H9 (cell line): Measurements from ENCODE around the gene IL4. TPM values are rescaled to one million over a fixed set of nuclear protein-coding genes. Genes with fewer than 3 reads are reported as not detected.
A peak's percentile ranks its signal among the peaks of the same experiment; 100 is the strongest.

ENCODE experiments used
- DNase-seq: peaks from one replicate; pipeline ENCODE4 v3.0.0-alpha.2; 2017
- H2AFZ ChIP-seq: one replicate; pipeline ENCODE4 v1.6.1; 2013; ENCODE audit warnings: mild to moderate bottlenecking, low read length, control low read depth, moderate library complexity
- H2AK5ac ChIP-seq: 2 replicates; pipeline ENCODE4 v1.6.1; 2013; ENCODE audit warnings: low read length, control low read depth, mixed read lengths; ENCODE audit not compliant: insufficient read length
- H2BK120ac ChIP-seq: one replicate; pipeline ENCODE4 v1.6.1; 2013; ENCODE audit warnings: low read depth, mild to moderate bottlenecking, low read length, control low read depth, inconsistent platforms; ENCODE audit not compliant: poor library complexity, severe bottlenecking
- H2BK12ac ChIP-seq: 2 replicates; pipeline ENCODE4 v1.6.1; 2013; ENCODE audit warnings: low read length, control low read depth, mixed read lengths, low read depth; ENCODE audit not compliant: insufficient read length
- H2BK15ac ChIP-seq: 2 replicates; pipeline ENCODE4 v1.6.1; 2013; ENCODE audit warnings: low read depth, low read length, control low read depth
- H2BK20ac ChIP-seq: one replicate; pipeline ENCODE4 v1.6.1; 2013; ENCODE audit warnings: low read depth, mild to moderate bottlenecking, low read length, control low read depth, inconsistent platforms; ENCODE audit not compliant: poor library complexity, severe bottlenecking
- H2BK5ac ChIP-seq: 2 replicates; pipeline ENCODE4 v1.6.1; 2013; ENCODE audit warnings: low read length, control low read depth, mixed read lengths; ENCODE audit not compliant: insufficient read length
- H3K14ac ChIP-seq: 2 replicates; pipeline ENCODE4 v1.6.1; 2013; ENCODE audit warnings: low read length, control low read depth; ENCODE audit not compliant: insufficient read depth
- H3K18ac ChIP-seq: 2 replicates; pipeline ENCODE4 v1.6.1; 2013; ENCODE audit warnings: low read depth, mild to moderate bottlenecking, mixed read lengths, low read length, control low read depth; ENCODE audit not compliant: insufficient read length
- H3K23ac ChIP-seq: 2 replicates; pipeline ENCODE4 v1.6.1; 2013; ENCODE audit warnings: low read length, control low read depth, mixed read lengths, low read depth; ENCODE audit not compliant: insufficient read length
- H3K23me2 ChIP-seq: 2 replicates; pipeline ENCODE4 v1.6.1; 2013; ENCODE audit warnings: low read depth, mild to moderate bottlenecking, mixed read lengths, low read length, control low read depth; ENCODE audit not compliant: insufficient read length, poor library complexity, severe bottlenecking
- H3K27ac ChIP-seq: 2 replicates; pipeline ENCODE4 v1.5.1; 2013; ENCODE audit warnings: low read length, control low read depth, mixed read lengths, low read depth; ENCODE audit not compliant: insufficient read length
- H3K27me3 ChIP-seq: 2 replicates; pipeline ENCODE4 v1.6.1; 2013; ENCODE audit warnings: low read length, control low read depth, inconsistent platforms; ENCODE audit not compliant: insufficient read depth
- H3K4ac ChIP-seq: 2 replicates; pipeline ENCODE4 v1.6.1; 2013; ENCODE audit warnings: low read depth, mild to moderate bottlenecking, control low read depth, inconsistent platforms, low read length, moderate library complexity
- H3K4me1 ChIP-seq: 2 replicates; pipeline ENCODE4 v1.6.1; 2013; ENCODE audit warnings: low read length, control low read depth, inconsistent platforms; ENCODE audit not compliant: insufficient read depth
- H3K4me2 ChIP-seq: 2 replicates; pipeline ENCODE4 v1.6.1; 2013; ENCODE audit warnings: low read length, control low read depth, mixed read lengths; ENCODE audit not compliant: insufficient read length, insufficient read depth
- H3K56ac ChIP-seq: 2 replicates; pipeline ENCODE4 v1.6.1; 2013; ENCODE audit warnings: low read depth, mild to moderate bottlenecking, mixed read lengths, low read length, control low read depth; ENCODE audit not compliant: insufficient read length
- H3K79me1 ChIP-seq: 2 replicates; pipeline ENCODE4 v1.6.1; 2013; ENCODE audit warnings: low read depth, mild to moderate bottlenecking, moderate library complexity, low read length, control low read depth, inconsistent platforms; ENCODE audit not compliant: insufficient read depth, poor library complexity, severe bottlenecking
- H3K79me2 ChIP-seq: 2 replicates; pipeline ENCODE4 v1.6.1; 2013; ENCODE audit warnings: low read length, control low read depth, inconsistent platforms; ENCODE audit not compliant: insufficient read depth
- H3K9ac ChIP-seq: 2 replicates; pipeline ENCODE4 v1.6.1; 2013; ENCODE audit warnings: low read length, control low read depth, mixed read lengths; ENCODE audit not compliant: insufficient read length; ENCODE audit errors: extremely low read depth
- H3K9me3 ChIP-seq: one replicate; pipeline ENCODE4 v1.6.1; 2013; ENCODE audit warnings: low read depth, low read length, inconsistent platforms; ENCODE audit not compliant: control insufficient read depth
- H3T11ph ChIP-seq: one replicate; pipeline ENCODE4 v1.6.1; 2013; ENCODE audit warnings: mild to moderate bottlenecking, low read length, control low read depth, inconsistent platforms
- H4K20me1 ChIP-seq: one replicate; pipeline ENCODE4 v1.6.1; 2013; ENCODE audit not compliant: control insufficient read depth, insufficient read length, insufficient read depth
- H4K5ac ChIP-seq: 2 replicates; pipeline ENCODE4 v1.6.1; 2013; ENCODE audit warnings: low read depth, mild to moderate bottlenecking, mixed read lengths, low read length, control low read depth; ENCODE audit not compliant: insufficient read length
- H4K8ac ChIP-seq: replicated peaks from 2 replicates; pipeline ENCODE4 v1.6.1; 2013; ENCODE audit warnings: low read length, control low read depth, mixed read lengths, low read depth; ENCODE audit not compliant: insufficient read length
- H4K91ac ChIP-seq: 2 replicates; pipeline ENCODE4 v1.6.1; 2013; ENCODE audit warnings: low read depth, mild to moderate bottlenecking, moderate library complexity, mixed read lengths, low read length, control low read depth; ENCODE audit not compliant: insufficient read length
- H3K27ac Mint-ChIP-seq, 3 experiments: 2 replicates in 2 of 3; 3 replicates in 1 of 3; pipeline ENCODE4 v1.8.0; 2020 to 2021; ENCODE audit warnings: mixed read lengths in 3 of 3, mild to moderate bottlenecking in 1 of 3, moderate library complexity in 1 of 3
- H3K27me3 Mint-ChIP-seq: 2 replicates; pipeline ENCODE4 v1.8.0; 2021; ENCODE audit warnings: low read depth, mild to moderate bottlenecking, moderate library complexity, mixed read lengths
- H3K36me3 Mint-ChIP-seq, 3 experiments: 2 replicates in 2 of 3; 3 replicates in 1 of 3; pipeline ENCODE4 v1.8.0; 2020 to 2021; ENCODE audit warnings: low read depth in 3 of 3, mixed read lengths in 3 of 3; ENCODE audit not compliant: insufficient read depth in 1 of 3
- H3K4me1 Mint-ChIP-seq, 2 experiments: 2 replicates each; pipeline ENCODE4 v1.8.0; 2020; ENCODE audit warnings: mixed read lengths in 2 of 2
- H3K4me3 Mint-ChIP-seq, 2 experiments: 2 replicates in 1 of 2; 3 replicates in 1 of 2; pipeline ENCODE4 v1.8.0; 2020 to 2021; ENCODE audit warnings: mild to moderate bottlenecking in 2 of 2, mixed read lengths in 2 of 2, moderate library complexity in 1 of 2
- H3K9me3 Mint-ChIP-seq, 2 experiments: 2 replicates in 1 of 2; 3 replicates in 1 of 2; pipeline ENCODE4 v1.8.0; 2020; ENCODE audit warnings: mild to moderate bottlenecking in 2 of 2, mixed read lengths in 2 of 2, moderate library complexity in 1 of 2
- CTCF ChIP-seq: fragments of 200-600 bp; sonication (generic); conservative IDR thresholded peaks from 3 replicates; pipeline ENCODE4 v1.8.0; 2021; ENCODE audit warnings: antibody characterized with exemption, mild to moderate bottlenecking
- WGBS: extraction: QIAGEN DNeasy Blood & Tissue Kit; methylation state at CpG from one replicate; pipeline ENCODE4 v1.1.7; 2013; ENCODE audit warnings: missing lambda C conversion rate, low lambda C conversion rate, mixed read lengths; ENCODE audit not compliant: insufficient read length; ENCODE audit errors: extremely low coverage; 5-methylcytosine and 5-hydroxymethylcytosine counted together
- total RNA-seq: library from RNA; stranded (reverse); gene quantifications from 2 replicates; pipeline ENCODE4 v1.2.1, GENCODE V29; 2021

The IL4 gene
- total RNA-seq, 1 experiment from 2014 or later: not detected

- Histone ChIP-seq H3T11ph (no peak overlapping the region), H2BK12ac (no peak overlapping the region), H3K27ac (no peak overlapping the region), H2BK20ac (no peak overlapping the region), H3K79me2 (no peaks in the 10 kb centered on the region), H4K5ac (no peak overlapping the region), H2BK120ac (no peak overlapping the region), H2AK5ac (no peak overlapping the region), H3K18ac (no peak overlapping the region), H4K8ac (no peak overlapping the region), H4K20me1 (no peaks in the 10 kb centered on the region), H3K4me2 (peak overlapping the region; percentile 22), H2BK5ac (no peak overlapping the region), H3K9me3 (no peaks in the 10 kb centered on the region), H4K91ac (no peak overlapping the region), H3K27me3 (peaks cover 6% of the 10 kb centered on the region; the same call in 1 of the 2 replicates), H3K4ac (no peak overlapping the region), H3K4me1 (no peaks in the 10 kb centered on the region), H3K79me1 (no peaks in the 10 kb centered on the region), H3K56ac (no peak overlapping the region), H2AFZ (no peak overlapping the region), H2BK15ac (no peak overlapping the region; the same call in 1 of the 2 replicates), H3K9ac (no peak overlapping the region), H3K23me2 (no peaks in the 10 kb centered on the region), H3K14ac (no peak overlapping the region), H3K23ac (no peak overlapping the region)
- no peak for TF ChIP-seq CTCF
- H3K27ac Mint-ChIP-seq: no peak overlapping the region
- peak overlapping the region; percentile 45 to 48; a peak in 3 of 5 replicates for H3K4me3 Mint-ChIP-seq
- DNase-seq: peak; percentile 55
- no peaks in the 10 kb centered on the region for H3K36me3 Mint-ChIP-seq
- H3K9me3 Mint-ChIP-seq: peaks cover 0 to 12% of the 10 kb centered on the region in 2 experiments; a peak in 3 of 5 replicates
- H3K4me1 Mint-ChIP-seq: peaks cover 5 to 12% of the 10 kb centered on the region in 2 experiments
- H3K27me3 Mint-ChIP-seq: peaks cover 52% of the 10 kb centered on the region
- WGBS: no CpG with 5 or more reads among the region's 92 CpGs
Observed at GRCh38 chr5:132655821-132656773, 17.7 kb upstream of the IL4 start.
